ENCODE data around the gene OXLD1.

OXLD1 gene

DNA sequence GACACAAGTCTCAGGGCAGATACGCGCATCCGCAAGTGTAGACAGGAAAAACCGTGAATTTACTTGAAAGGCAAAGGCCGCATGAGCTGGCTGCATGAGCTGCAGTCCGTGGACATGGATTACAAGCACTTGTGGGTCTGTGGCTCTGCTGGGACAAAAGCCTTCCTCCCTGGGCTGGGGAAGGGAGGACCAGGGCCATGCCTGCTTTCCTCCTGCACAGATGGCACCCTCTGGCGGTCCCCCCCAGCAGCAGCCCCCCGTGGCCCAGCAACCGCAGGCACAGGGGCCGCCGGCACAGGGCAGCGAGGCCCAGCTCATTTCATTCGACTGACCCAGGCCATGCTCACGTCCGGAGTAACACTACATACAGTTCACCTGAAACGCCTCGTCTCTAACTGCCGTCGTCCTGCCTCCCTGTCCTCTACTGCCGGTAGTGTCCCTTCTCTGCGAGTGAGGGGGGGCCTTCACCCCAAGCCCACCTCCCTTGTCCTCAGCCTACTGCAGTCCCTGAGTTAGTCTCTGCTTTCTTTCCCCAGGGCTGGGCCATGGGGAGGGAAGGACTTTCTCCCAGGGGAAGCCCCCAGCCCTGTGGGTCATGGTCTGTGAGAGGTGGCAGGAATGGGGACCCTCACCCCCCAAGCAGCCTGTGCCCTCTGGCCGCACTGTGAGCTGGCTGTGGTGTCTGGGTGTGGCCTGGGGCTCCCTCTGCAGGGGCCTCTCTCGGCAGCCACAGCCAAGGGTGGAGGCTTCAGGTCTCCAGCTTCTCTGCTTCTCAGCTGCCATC is 35.1 kb upstream of the OXLD1 start:
- no peak overlapping the region for H4K8ac ChIP-seq (ENCODE audit: low read depth, low read length)
- H3K79me2 ChIP-seq (ENCODE audit: control insufficient read depth, insufficient read depth, low read length, poor library complexity), result peaks cover 18% of the 10 kb centered on the region
- no peak overlapping the region for H2AFZ ChIP-seq (ENCODE audit: insufficient read depth, low read length, poor library complexity)
- H2BK12ac ChIP-seq (ENCODE audit: low read length), result no peak overlapping the region
- H2BK120ac ChIP-seq (ENCODE audit: insufficient read depth, low read length, poor library complexity), result no peak overlapping the region
- no peak overlapping the region for H3K4me3 ChIP-seq (ENCODE audit: low read depth, low read length)
- H3K23ac ChIP-seq (ENCODE audit: low read length), result no peak overlapping the region
- H2AK5ac ChIP-seq (ENCODE audit: low read length), result no peak overlapping the region
- H3K4me2 ChIP-seq (ENCODE audit: low read length), result peak overlapping the region; percentile 74
- H3K9me3 ChIP-seq (ENCODE audit: insufficient read depth, low read depth, low read length), result no peaks in the 10 kb centered on the region
- no peak overlapping the region for H3K9ac ChIP-seq (ENCODE audit: low read length)
- no peak overlapping the region for H4K91ac ChIP-seq (ENCODE audit: low read depth, low read length)
- H3K4ac ChIP-seq (ENCODE audit: low read depth, low read length), result peak overlapping the region; percentile 41
- H3K36me3 ChIP-seq (ENCODE audit: control insufficient read depth in 1 of 2, insufficient read depth in 2 of 2, low read length in 2 of 2), result peaks cover 60 to 61% of the 10 kb centered on the region in 2 experiments
- no peak overlapping the region for H3K14ac ChIP-seq (ENCODE audit: low read length)
- peaks cover 12% of the 10 kb centered on the region for H3K79me1 ChIP-seq (ENCODE audit: low read length)
- H2BK5ac ChIP-seq (ENCODE audit: low read depth, low read length, poor library complexity), result no peak overlapping the region
- no peak overlapping the region for H4K12ac ChIP-seq (ENCODE audit: low read depth, low read length)
- WGBS (ENCODE audit: extremely low coverage, insufficient coverage, insufficient read length), result no CpG with 5 or more reads among the region's 23 CpGs
- no peak overlapping the region for H3K18ac ChIP-seq (ENCODE audit: low read length)
- peaks cover 15 to 16% of the 10 kb centered on the region in 2 experiments for H3K4me1 ChIP-seq (ENCODE audit: control insufficient read depth in 1 of 2, insufficient read depth in 2 of 2, low read length in 2 of 2)
- DNase-seq, result no peak
- H3K27ac ChIP-seq (ENCODE audit: low read depth, low read length), result no peak overlapping the region
- no peaks in the 10 kb centered on the region for H3K27me3 ChIP-seq (ENCODE audit: insufficient read depth, low read length)

DNA sequence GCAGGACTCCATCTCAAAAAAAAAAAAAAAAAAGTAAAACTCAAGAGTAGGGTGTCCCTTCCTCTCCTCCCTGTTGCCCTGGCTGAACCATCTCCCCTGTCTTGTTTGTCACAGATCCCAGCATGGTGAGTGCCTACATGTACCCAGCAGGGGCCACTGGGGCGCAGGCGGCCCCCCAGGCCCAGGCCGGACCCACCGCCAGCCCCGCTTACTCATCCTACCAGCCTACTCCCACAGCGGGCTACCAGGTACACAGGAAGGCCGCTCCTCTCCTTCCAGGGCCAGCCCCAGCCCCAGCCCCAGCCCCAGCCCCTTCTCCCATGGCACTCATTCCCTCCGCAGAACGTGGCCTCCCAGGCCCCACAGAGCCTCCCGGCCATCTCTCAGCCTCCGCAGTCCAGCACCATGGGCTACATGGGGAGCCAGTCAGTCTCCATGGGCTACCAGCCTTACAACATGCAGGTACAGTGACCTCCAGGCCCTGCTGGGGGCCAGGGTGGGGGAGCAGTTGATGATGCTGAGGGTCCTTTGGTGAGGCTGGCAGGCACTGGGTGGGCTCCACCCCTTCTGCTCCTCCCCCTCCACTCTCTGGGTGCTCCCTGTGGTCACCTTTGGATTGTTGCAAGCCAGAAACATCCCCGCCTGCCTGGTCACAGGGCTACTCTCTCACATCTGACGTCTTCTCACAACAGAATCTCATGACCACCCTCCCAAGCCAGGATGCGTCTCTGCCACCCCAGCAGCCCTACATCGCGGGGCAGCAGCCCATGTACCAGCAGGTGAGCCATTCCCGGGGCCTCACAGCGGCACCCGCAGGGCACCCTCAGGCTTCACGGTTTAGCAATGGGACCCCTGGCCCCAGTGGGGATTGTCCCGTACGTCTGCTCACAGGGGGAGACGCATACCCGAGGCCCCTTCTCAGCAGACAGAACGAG is 34.2 kb upstream of the OXLD1 start:
- Histone ChIP-seq H4K12ac (ENCODE audit: low read depth, low read length) (no peak overlapping the region), H3K4ac (ENCODE audit: low read depth, low read length) (no peak overlapping the region), H3K79me1 (ENCODE audit: low read length) (peaks cover 12% of the 10 kb centered on the region), H3K4me2 (ENCODE audit: low read length) (no peak overlapping the region), H2BK12ac (ENCODE audit: low read length) (no peak overlapping the region), H2AK5ac (ENCODE audit: low read length) (no peak overlapping the region), H2BK120ac (ENCODE audit: insufficient read depth, low read length, poor library complexity) (no peak overlapping the region), H3K4me3 (ENCODE audit: low read depth, low read length) (no peak overlapping the region), H3K9ac (ENCODE audit: low read length) (no peak overlapping the region), H3K9me3 (ENCODE audit: insufficient read depth, low read depth, low read length) (no peaks in the 10 kb centered on the region), H4K8ac (ENCODE audit: low read depth, low read length) (no peak overlapping the region), H3K79me2 (ENCODE audit: control insufficient read depth, insufficient read depth, low read length, poor library complexity) (peaks cover 18% of the 10 kb centered on the region), H3K4me1 (ENCODE audit: control insufficient read depth in 1 of 2, insufficient read depth in 2 of 2, low read length in 2 of 2) (peaks cover 15 to 16% of the 10 kb centered on the region in 2 experiments), H3K27me3 (ENCODE audit: insufficient read depth, low read length) (no peaks in the 10 kb centered on the region), H3K36me3 (ENCODE audit: control insufficient read depth in 1 of 2, insufficient read depth in 2 of 2, low read length in 2 of 2) (peaks cover 61% of the 10 kb centered on the region in 2 experiments), H4K91ac (ENCODE audit: low read depth, low read length) (no peak overlapping the region), H3K23ac (ENCODE audit: low read length) (no peak overlapping the region), H2AFZ (ENCODE audit: insufficient read depth, low read length, poor library complexity) (no peak overlapping the region), H2BK5ac (ENCODE audit: low read depth, low read length, poor library complexity) (no peak overlapping the region), H3K14ac (ENCODE audit: low read length) (no peak overlapping the region), H3K27ac (ENCODE audit: low read depth, low read length) (no peak overlapping the region), H3K18ac (ENCODE audit: low read length) (no peak overlapping the region)
- no CpG with 5 or more reads among the region's 25 CpGs for WGBS (ENCODE audit: extremely low coverage, insufficient coverage, insufficient read length)
- DNase-seq, result no peak

DNA sequence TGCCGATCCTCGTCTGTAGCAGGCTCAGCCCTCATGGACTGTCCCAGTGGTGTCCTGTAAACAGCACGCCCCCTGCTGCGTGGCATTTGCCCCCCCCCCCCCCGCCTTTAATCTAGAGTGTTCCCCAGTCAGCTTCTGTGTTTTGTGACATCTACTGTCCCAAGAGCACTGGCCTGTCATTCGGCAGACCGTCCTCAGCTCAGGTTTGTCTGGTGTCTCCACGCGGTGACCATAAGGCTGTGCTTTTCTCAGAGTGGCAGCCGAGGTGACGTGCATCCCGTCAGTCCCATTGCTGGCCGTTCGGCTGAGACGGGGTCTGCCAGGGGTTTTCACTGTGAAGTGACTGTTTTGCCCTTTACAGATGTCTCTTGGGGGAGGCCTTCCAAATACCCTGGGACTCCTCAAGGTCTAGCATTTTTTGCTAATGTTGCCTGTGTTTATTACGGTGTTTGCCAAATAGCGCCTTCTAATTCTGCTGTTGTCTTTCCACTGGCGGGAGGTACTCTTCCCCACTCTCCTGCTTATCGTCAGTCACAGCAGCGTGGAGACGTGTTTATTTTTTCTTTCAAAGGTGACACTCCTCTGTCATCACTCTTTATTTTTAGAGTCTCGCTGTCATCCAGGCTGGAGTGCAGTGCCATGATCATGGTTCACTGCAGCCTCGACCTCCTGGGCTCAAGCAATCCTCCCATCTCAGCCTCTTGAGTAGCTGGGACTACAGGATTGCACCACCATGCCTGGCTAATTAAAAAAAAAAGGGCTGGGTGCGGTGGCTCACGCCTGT is 31.0 kb upstream of the OXLD1 start:
- DNase-seq, result no peak
- no peak overlapping the region for H3K18ac ChIP-seq (ENCODE audit: low read length)
- H3K9me3 ChIP-seq (ENCODE audit: insufficient read depth, low read depth, low read length), result no peaks in the 10 kb centered on the region
- H3K9ac ChIP-seq (ENCODE audit: low read length), result no peak overlapping the region
- H3K4me3 ChIP-seq (ENCODE audit: low read depth, low read length), result no peak overlapping the region
- peaks cover 4% of the 10 kb centered on the region for H3K79me2 ChIP-seq (ENCODE audit: control insufficient read depth, insufficient read depth, low read length, poor library complexity)
- H2AFZ ChIP-seq (ENCODE audit: insufficient read depth, low read length, poor library complexity), result no peak overlapping the region
- no peak overlapping the region for H2AK5ac ChIP-seq (ENCODE audit: low read length)
- H3K27me3 ChIP-seq (ENCODE audit: insufficient read depth, low read length), result no peaks in the 10 kb centered on the region
- H3K36me3 ChIP-seq (ENCODE audit: control insufficient read depth in 1 of 2, insufficient read depth in 2 of 2, low read length in 2 of 2), result peaks cover 79 to 84% of the 10 kb centered on the region in 2 experiments
- no peak overlapping the region for H4K12ac ChIP-seq (ENCODE audit: low read depth, low read length)
- no peak overlapping the region for H3K23ac ChIP-seq (ENCODE audit: low read length)
- no peak overlapping the region for H2BK5ac ChIP-seq (ENCODE audit: low read depth, low read length, poor library complexity)
- H2BK12ac ChIP-seq (ENCODE audit: low read length), result no peak overlapping the region
- no peak overlapping the region for H3K27ac ChIP-seq (ENCODE audit: low read depth, low read length)
- H3K4ac ChIP-seq (ENCODE audit: low read depth, low read length), result no peak overlapping the region
- no peak overlapping the region for H2BK120ac ChIP-seq (ENCODE audit: insufficient read depth, low read length, poor library complexity)
- H3K14ac ChIP-seq (ENCODE audit: low read length), result no peak overlapping the region
- H3K79me1 ChIP-seq (ENCODE audit: low read length), result peaks cover under 1% of the 10 kb centered on the region
- H4K91ac ChIP-seq (ENCODE audit: low read depth, low read length), result no peak overlapping the region
- no peak overlapping the region for H4K8ac ChIP-seq (ENCODE audit: low read depth, low read length)
- H3K4me2 ChIP-seq (ENCODE audit: low read length), result no peak overlapping the region
- peaks cover 7 to 9% of the 10 kb centered on the region in 2 experiments for H3K4me1 ChIP-seq (ENCODE audit: control insufficient read depth in 1 of 2, insufficient read depth in 2 of 2, low read length in 2 of 2)
- no CpG with 5 or more reads among the region's 25 CpGs for WGBS (ENCODE audit: extremely low coverage, insufficient coverage, insufficient read length)
